ENCODE results near the gene ETV3L. TPM values are rescaled to one million over a fixed set of nuclear protein-coding genes. Genes with fewer than 3 reads are reported as not detected.

The ETV3L gene
- total RNA-seq, 4 donors from 2014 or later = not detected

GRCh38 chr1:157110003-157110402 is 10.4 kb upstream of the ETV3L start:
- in situ Hi-C loops (cut with MboI; ENCODE audit: low pct_ligation_motif_present in 1 of 4, low pct_unique_long_range_greater_than_20kb in 1 of 4, low sequenced_read_pairs in 3 of 4) (no loop called here), intact Hi-C loops (cut with DNase I; ENCODE audit: low total_unique reads) (no loop called here)
- Histone ChIP-seq H3K36me3 (no peaks in the 10 kb centered on the region), H3K27me3 (peaks cover 67% of the 10 kb centered on the region), H3K4me1 (no peaks in the 10 kb centered on the region), H3K9me3 (no peaks in the 10 kb centered on the region), H3K27ac (no peak overlapping the region), H3K4me3 (no peak overlapping the region)
- DNase-seq = no peak
- WGBS, 2 donors (ENCODE audit: low coverage in 1 of 2) = 66 to 70% methylated on average over 3 to 6 of the region's 6 CpGs
- TF ChIP-seq POLR2AphosphoS5 (IDR thresholded peaks at IDR 0.05) (no peak), POLR2A (IDR thresholded peaks at IDR 0.05) (no peak), EP300 (IDR thresholded peaks at IDR 0.05; ENCODE audit: low read depth) (no peak)
- TF ChIP-seq, protein P1, sequence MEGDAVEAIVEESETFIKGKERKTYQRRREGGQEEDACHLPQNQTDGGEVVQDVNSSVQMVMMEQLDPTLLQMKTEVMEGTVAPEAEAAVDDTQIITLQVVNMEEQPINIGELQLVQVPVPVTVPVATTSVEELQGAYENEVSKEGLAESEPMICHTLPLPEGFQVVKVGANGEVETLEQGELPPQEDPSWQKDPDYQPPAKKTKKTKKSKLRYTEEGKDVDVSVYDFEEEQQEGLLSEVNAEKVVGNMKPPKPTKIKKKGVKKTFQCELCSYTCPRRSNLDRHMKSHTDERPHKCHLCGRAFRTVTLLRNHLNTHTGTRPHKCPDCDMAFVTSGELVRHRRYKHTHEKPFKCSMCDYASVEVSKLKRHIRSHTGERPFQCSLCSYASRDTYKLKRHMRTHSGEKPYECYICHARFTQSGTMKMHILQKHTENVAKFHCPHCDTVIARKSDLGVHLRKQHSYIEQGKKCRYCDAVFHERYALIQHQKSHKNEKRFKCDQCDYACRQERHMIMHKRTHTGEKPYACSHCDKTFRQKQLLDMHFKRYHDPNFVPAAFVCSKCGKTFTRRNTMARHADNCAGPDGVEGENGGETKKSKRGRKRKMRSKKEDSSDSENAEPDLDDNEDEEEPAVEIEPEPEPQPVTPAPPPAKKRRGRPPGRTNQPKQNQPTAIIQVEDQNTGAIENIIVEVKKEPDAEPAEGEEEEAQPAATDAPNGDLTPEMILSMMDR (IDR thresholded peaks at IDR 0.05) = no peak

- 55 to 69% methylated on average over 4 to 6 of the region's 6 CpGs for WGBS, 2 donors (ENCODE audit: low coverage in 1 of 2)
- no peak overlapping the region for H3K27ac ChIP-seq
- DNase-seq = no peak
These were observed 8.8 kb upstream of the ETV3L start for GRCh38 chr1:157108448-157108847.

GRCh38 chr1:157107702-157108101 is 8.1 kb upstream of the ETV3L start:
- TF ChIP-seq, protein P1 (IDR thresholded peaks at IDR 0.05) = no peak
- TF ChIP-seq POLR2A (IDR thresholded peaks at IDR 0.05) (no peak), POLR2AphosphoS5 (IDR thresholded peaks at IDR 0.05) (no peak), EP300 (IDR thresholded peaks at IDR 0.05; ENCODE audit: low read depth) (no peak)
- Histone ChIP-seq H3K4me1 (no peaks in the 10 kb centered on the region), H3K4me3 (no peak overlapping the region), H3K36me3 (no peaks in the 10 kb centered on the region), H3K27ac (no peak overlapping the region), H3K9me3 (no peaks in the 10 kb centered on the region), H3K27me3 (peaks cover 59% of the 10 kb centered on the region)
- intact Hi-C loops (cut with DNase I; ENCODE audit: low total_unique reads) (no loop called here), in situ Hi-C loops (cut with MboI; ENCODE audit: low pct_ligation_motif_present in 1 of 4, low pct_unique_long_range_greater_than_20kb in 1 of 4, low sequenced_read_pairs in 3 of 4) (loop anchor here in 1 of 4 donors (10.0 kb wide), 1 partner anchor 47 kb away; no protein-coding TSS in a partner anchor)
- 38% methylated on average over 14 of the region's 19 CpGs; no CpG with 5 or more reads in 1 of the 2 donors for WGBS, 2 donors (ENCODE audit: low coverage in 1 of 2)
- DNase-seq = no peak

More at GRCh38 chr1:157108448-157108847, 8.8 kb upstream of the ETV3L start:
- H3K9me3 ChIP-seq = no peaks in the 10 kb centered on the region
- in situ Hi-C loops (cut with MboI; ENCODE audit: low pct_ligation_motif_present in 1 of 4, low pct_unique_long_range_greater_than_20kb in 1 of 4, low sequenced_read_pairs in 3 of 4) = loop anchor here in 1 of 4 donors (10.0 kb wide), 1 partner anchor 46 kb away; no protein-coding TSS in a partner anchor
- H3K4me3 ChIP-seq = no peak overlapping the region
- no peak for TF ChIP-seq POLR2AphosphoS5 (IDR thresholded peaks at IDR 0.05)
- TF ChIP-seq EP300 (IDR thresholded peaks at IDR 0.05; ENCODE audit: low read depth) = no peak
- TF ChIP-seq POLR2A (IDR thresholded peaks at IDR 0.05) = no peak
- TF ChIP-seq, protein P1 (IDR thresholded peaks at IDR 0.05) = no peak
- H3K27me3 ChIP-seq = peaks cover 64% of the 10 kb centered on the region
- intact Hi-C loops (cut with DNase I; ENCODE audit: low total_unique reads) = no loop called here
- H3K4me1 ChIP-seq = no peaks in the 10 kb centered on the region
- H3K36me3 ChIP-seq = no peaks in the 10 kb centered on the region

GRCh38 chr1:157106813-157107189 is 7.2 kb upstream of the ETV3L start:
- Histone ChIP-seq H3K27me3 (peaks cover 50% of the 10 kb centered on the region), H3K4me1 (no peaks in the 10 kb centered on the region), H3K36me3 (no peaks in the 10 kb centered on the region), H3K9me3 (no peaks in the 10 kb centered on the region), H3K27ac (no peak overlapping the region), H3K4me3 (no peak overlapping the region)
- DNase-seq = no peak
- in situ Hi-C loops (cut with MboI; ENCODE audit: low pct_ligation_motif_present in 1 of 4, low pct_unique_long_range_greater_than_20kb in 1 of 4, low sequenced_read_pairs in 3 of 4) (loop anchor here in 1 of 4 donors (10.0 kb wide), 1 partner anchor 48 kb away; no protein-coding TSS in a partner anchor), intact Hi-C loops (cut with DNase I; ENCODE audit: low total_unique reads) (no loop called here)
- 64 to 67% methylated on average over 3 to 6 of the region's 6 CpGs for WGBS, 2 donors (ENCODE audit: low coverage in 1 of 2)
- TF ChIP-seq, protein P1 (IDR thresholded peaks at IDR 0.05) = no peak
- TF ChIP-seq POLR2AphosphoS5 (IDR thresholded peaks at IDR 0.05) (no peak), POLR2A (IDR thresholded peaks at IDR 0.05) (no peak), EP300 (IDR thresholded peaks at IDR 0.05; ENCODE audit: low read depth) (no peak)

All from transverse colon (tissue), 4 donors.